Measurements from ENCODE around the gene TMA16. TPM values are rescaled to one million over a fixed set of nuclear protein-coding genes. Genes with fewer than 3 reads are reported as not detected.

The TMA16 gene
- polyA plus RNA-seq, 4 donors = 3.8 to 25.3 (median 10.8) TPM

Other genes starting within 250 kb of the TMA16 start
- 1 to 10 TPM in 2 of 4 donors, under 1 TPM in 1, not detected in 1; 0.22 to 3.5 (median 1.5) TPM for gene NPY1R, start 162.1 kb upstream of the TMA16 start, polyA plus RNA-seq
- gene NPY5R, start 150.8 kb upstream of the TMA16 start, polyA plus RNA-seq = under 1 TPM in 2 of 4 donors, not detected in 2; 0.07 to 0.19 TPM
- under 1 TPM in 1 of 4 donors, not detected in 3; 0.01 TPM for gene TKTL2, start 20.9 kb upstream of the TMA16 start, polyA plus RNA-seq

Data from small intestine (tissue), 4 donors.